PFSK-1 (cell line): ENCODE measurements around the gene RORB.

Experiments
- POLR2AphosphoS5 ChIP-seq: IDR thresholded peaks from 2 replicates; pipeline ENCODE4 v1.6.1; 2012; ENCODE audit warnings: low read depth, mild to moderate bottlenecking, control low read depth, low read length, moderate library complexity
- SIN3A ChIP-seq: IDR thresholded peaks from 2 replicates; pipeline ENCODE4 v1.6.1; 2012; ENCODE audit warnings: mild to moderate bottlenecking, low read length, moderate library complexity, borderline replicate concordance; ENCODE audit not compliant: insufficient read depth
- TF ChIP-seq, protein P1 (sequence below), 2 experiments: IDR thresholded peaks; 2 replicates each; pipeline versions ENCODE4 v1.6.1 to v1.8.0; 2011 to 2012; ENCODE audit warnings: low read depth in 2 of 2, low read length in 2 of 2, control low read depth in 1 of 2, inconsistent platforms in 1 of 2, mild to moderate bottlenecking in 1 of 2, moderate library complexity in 1 of 2; ENCODE audit not compliant: insufficient read depth in 1 of 2

DNA sequence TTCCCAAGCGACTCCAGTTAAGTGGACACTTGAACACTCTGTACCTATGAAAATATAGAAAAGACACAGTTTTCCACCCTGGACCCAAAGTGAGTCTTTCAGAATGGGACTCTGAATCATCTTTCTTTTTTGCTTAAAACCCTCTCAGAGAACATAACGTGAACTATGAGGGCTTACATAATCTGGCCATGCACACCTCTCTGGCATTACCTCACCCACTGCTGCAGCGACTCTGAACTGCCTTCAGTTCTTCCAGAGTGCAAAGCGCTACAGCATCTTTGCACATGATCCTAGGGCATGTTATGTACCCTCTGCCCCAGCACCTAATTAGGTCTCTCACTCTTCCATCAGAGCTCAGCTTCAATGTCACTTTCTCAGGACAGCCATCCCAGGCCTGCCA, 186.2 kb downstream of the RORB start:
- TF ChIP-seq POLR2AphosphoS5 (no peak), SIN3A (no peak)
- TF ChIP-seq, protein P1, sequence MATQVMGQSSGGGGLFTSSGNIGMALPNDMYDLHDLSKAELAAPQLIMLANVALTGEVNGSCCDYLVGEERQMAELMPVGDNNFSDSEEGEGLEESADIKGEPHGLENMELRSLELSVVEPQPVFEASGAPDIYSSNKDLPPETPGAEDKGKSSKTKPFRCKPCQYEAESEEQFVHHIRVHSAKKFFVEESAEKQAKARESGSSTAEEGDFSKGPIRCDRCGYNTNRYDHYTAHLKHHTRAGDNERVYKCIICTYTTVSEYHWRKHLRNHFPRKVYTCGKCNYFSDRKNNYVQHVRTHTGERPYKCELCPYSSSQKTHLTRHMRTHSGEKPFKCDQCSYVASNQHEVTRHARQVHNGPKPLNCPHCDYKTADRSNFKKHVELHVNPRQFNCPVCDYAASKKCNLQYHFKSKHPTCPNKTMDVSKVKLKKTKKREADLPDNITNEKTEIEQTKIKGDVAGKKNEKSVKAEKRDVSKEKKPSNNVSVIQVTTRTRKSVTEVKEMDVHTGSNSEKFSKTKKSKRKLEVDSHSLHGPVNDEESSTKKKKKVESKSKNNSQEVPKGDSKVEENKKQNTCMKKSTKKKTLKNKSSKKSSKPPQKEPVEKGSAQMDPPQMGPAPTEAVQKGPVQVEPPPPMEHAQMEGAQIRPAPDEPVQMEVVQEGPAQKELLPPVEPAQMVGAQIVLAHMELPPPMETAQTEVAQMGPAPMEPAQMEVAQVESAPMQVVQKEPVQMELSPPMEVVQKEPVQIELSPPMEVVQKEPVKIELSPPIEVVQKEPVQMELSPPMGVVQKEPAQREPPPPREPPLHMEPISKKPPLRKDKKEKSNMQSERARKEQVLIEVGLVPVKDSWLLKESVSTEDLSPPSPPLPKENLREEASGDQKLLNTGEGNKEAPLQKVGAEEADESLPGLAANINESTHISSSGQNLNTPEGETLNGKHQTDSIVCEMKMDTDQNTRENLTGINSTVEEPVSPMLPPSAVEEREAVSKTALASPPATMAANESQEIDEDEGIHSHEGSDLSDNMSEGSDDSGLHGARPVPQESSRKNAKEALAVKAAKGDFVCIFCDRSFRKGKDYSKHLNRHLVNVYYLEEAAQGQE (IDR thresholded peaks at IDR 0.05; ENCODE audit: insufficient read depth in 1 of 2, low read depth in 2 of 2, low read length in 2 of 2) = no peak
